ENCODE measurements around the gene STX10.

GRCh38 chr19:13104848-13105711 lies 45.1 kb downstream of the STX10 start:
- TF ChIP-seq CTCF (IDR thresholded peaks at IDR 0.05) (no peak), POLR2A (IDR thresholded peaks at IDR 0.05) (no peak)
